Smooth muscle cell (in vitro differentiated cells): Measurements from ENCODE around the gene CYSTM1. TPM values are rescaled to one million over a fixed set of nuclear protein-coding genes. Genes with fewer than 3 reads are reported as not detected.

Experiments used
- DNase-seq: peaks from one replicate; lab custom pipeline; 2025; ENCODE audit not compliant: unreplicated experiment; lab: John Stamatoyannopoulos, UW
- H2AFZ ChIP-seq: fragments of 200-600 bp; sonication (generic); 2 replicates; pipeline ENCODE4 v1.6.0; 2016; ENCODE audit warnings: antibody characterized with exemption, low read depth, mild to moderate bottlenecking
- H3F3A ChIP-seq: fragments of 200-600 bp; sonication (generic); 2 replicates; pipeline ENCODE4 v1.6.0; 2017; ENCODE audit warnings: antibody characterized with exemption, low read depth
- H3K27ac ChIP-seq: fragments of 200-600 bp; sonication (generic); 2 replicates; pipeline ENCODE4 v1.5.1; 2016; ENCODE audit warnings: low read depth, mild to moderate bottlenecking
- H3K27me3 ChIP-seq: fragments of 200-600 bp; sonication (generic); 2 replicates; pipeline ENCODE4 v1.6.1; 2016; ENCODE audit warnings: low read depth, mild to moderate bottlenecking
- H3K36me3 ChIP-seq: fragments of 200-600 bp; sonication (generic); 2 replicates; pipeline ENCODE4 v1.5.1; 2016; ENCODE audit warnings: low read depth
- H3K4me1 ChIP-seq: fragments of 200-600 bp; sonication (generic); 2 replicates; pipeline ENCODE4 v1.5.1; 2016; ENCODE audit warnings: low read depth
- H3K4me2 ChIP-seq: fragments of 200-600 bp; sonication (generic); 2 replicates; pipeline ENCODE4 v1.6.0; 2016; ENCODE audit warnings: mild to moderate bottlenecking
- H3K4me3 ChIP-seq: fragments of 200-600 bp; sonication (generic); 2 replicates; pipeline ENCODE4 v1.5.1; 2016; ENCODE audit warnings: mild to moderate bottlenecking
- H3K79me2 ChIP-seq: fragments of 200-600 bp; sonication (generic); 2 replicates; pipeline ENCODE4 v1.6.0; 2016; ENCODE audit warnings: low read depth, mild to moderate bottlenecking
- H3K9ac ChIP-seq: fragments of 200-600 bp; sonication (generic); 2 replicates; pipeline ENCODE4 v1.6.0; 2016; ENCODE audit warnings: low read depth
- H3K9me3 ChIP-seq: fragments of 200-600 bp; sonication (generic); replicated peaks from 2 replicates; pipeline ENCODE4 v1.5.1; 2016; ENCODE audit warnings: low read depth
- H4K20me1 ChIP-seq: fragments of 200-600 bp; sonication (generic); 2 replicates; pipeline ENCODE4 v1.6.0; 2016; ENCODE audit warnings: low read depth
- WGBS: methylation state at CpG from one replicate; pipeline ENCODE4 v1.1.7; 2016; ENCODE audit warnings: low lambda C conversion rate; 5-methylcytosine and 5-hydroxymethylcytosine counted together
- polyA plus RNA-seq: library from polyadenylated mRNA; unstranded; fragments of >200 nt; fragmentation: Nextera tagmentation; extraction: Ambion mirVana; gene quantifications from 2 replicates; pipeline ENCODE4 v1.2.1, GENCODE V29; 2016
- total RNA-seq: library from RNA; depleted of rRNA; stranded (reverse); fragments of >200 nt; gene quantifications from 2 replicates; pipeline ENCODE4 v1.2.3, GENCODE V29; 2014
- TF ChIP-seq, protein P1 (sequence below): fragments of 200-600 bp; sonication (generic); IDR thresholded peaks from 2 replicates; pipeline ENCODE4 v1.5.1; 2017; ENCODE audit warnings: borderline replicate concordance, mild to moderate bottlenecking, antibody characterized with exemption; ENCODE audit not compliant: insufficient read depth, poor library complexity, severe bottlenecking

CYSTM1 gene
- total and polyA plus RNA-seq, 2 experiments from 2014 or later = 23.5 to 45.6 TPM

- Histone ChIP-seq H3K9ac (no peak overlapping the region), H3K79me2 (no peaks in the 10 kb centered on the region), H3K4me3 (no peak overlapping the region), H2AFZ (no peak overlapping the region), H4K20me1 (peaks cover 4% of the 10 kb centered on the region), H3K36me3 (no peaks in the 10 kb centered on the region), H3F3A (no peaks in the 10 kb centered on the region), H3K27ac (no peak overlapping the region), H3K4me1 (peaks cover 8% of the 10 kb centered on the region), H3K27me3 (no peaks in the 10 kb centered on the region), H3K9me3 (no peaks in the 10 kb centered on the region), H3K4me2 (no peak overlapping the region)
- DNase-seq = no peak
- 78% methylated on average over 5 of the region's 5 CpGs for WGBS
- TF ChIP-seq, protein P1, sequence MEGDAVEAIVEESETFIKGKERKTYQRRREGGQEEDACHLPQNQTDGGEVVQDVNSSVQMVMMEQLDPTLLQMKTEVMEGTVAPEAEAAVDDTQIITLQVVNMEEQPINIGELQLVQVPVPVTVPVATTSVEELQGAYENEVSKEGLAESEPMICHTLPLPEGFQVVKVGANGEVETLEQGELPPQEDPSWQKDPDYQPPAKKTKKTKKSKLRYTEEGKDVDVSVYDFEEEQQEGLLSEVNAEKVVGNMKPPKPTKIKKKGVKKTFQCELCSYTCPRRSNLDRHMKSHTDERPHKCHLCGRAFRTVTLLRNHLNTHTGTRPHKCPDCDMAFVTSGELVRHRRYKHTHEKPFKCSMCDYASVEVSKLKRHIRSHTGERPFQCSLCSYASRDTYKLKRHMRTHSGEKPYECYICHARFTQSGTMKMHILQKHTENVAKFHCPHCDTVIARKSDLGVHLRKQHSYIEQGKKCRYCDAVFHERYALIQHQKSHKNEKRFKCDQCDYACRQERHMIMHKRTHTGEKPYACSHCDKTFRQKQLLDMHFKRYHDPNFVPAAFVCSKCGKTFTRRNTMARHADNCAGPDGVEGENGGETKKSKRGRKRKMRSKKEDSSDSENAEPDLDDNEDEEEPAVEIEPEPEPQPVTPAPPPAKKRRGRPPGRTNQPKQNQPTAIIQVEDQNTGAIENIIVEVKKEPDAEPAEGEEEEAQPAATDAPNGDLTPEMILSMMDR = no peak
These were observed 64.5 kb downstream of the CYSTM1 start for GRCh38 chr5:140239461-140239860.

DNA sequence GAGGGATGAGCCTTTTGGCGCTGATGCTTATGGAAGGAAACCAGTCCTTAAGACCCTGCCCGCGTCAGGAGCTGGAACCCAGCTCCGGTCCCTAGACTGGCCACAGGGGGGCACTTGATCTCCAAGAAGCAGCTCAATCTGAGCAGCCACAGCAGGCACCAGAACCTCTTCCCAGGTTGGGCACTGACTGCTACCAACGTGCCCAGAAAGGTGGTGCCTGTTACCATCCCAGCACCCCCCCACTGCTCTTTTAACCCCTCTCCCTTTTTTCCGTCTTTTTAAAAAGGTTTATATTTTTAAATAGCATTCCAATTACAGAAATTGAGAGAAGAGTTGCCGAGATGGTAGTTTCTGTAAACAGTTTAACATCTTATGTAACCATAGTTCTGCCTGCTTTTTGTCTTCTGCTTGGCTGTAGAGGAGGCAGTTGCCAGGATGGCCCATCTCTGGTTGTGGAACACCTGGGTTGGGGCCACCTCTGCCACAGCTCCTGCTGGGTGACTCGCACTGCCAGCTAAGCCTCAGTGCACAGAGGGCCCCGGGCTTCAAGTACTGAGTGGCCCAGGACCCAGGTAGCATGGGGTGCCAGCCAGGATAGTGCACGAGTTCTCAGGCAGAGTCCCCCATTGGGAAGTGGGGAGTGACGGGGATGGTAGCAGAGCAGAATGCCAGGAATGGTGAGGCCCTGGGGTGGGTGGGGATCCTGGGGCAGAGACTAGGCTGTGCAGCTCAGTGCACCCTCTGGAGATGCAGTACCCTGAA lies 65.1 kb downstream of the CYSTM1 start:
- Histone ChIP-seq H3K27ac (no peak overlapping the region), H3K79me2 (no peaks in the 10 kb centered on the region), H4K20me1 (peaks cover 4% of the 10 kb centered on the region), H2AFZ (no peak overlapping the region), H3K36me3 (no peaks in the 10 kb centered on the region), H3K27me3 (no peaks in the 10 kb centered on the region), H3K4me2 (no peak overlapping the region), H3K4me1 (peaks cover 8% of the 10 kb centered on the region), H3K9me3 (no peaks in the 10 kb centered on the region), H3K4me3 (no peak overlapping the region), H3F3A (peaks cover 1% of the 10 kb centered on the region), H3K9ac (no peak overlapping the region)
- no peak for DNase-seq
- WGBS = 41% methylated on average over 11 of the region's 11 CpGs
- TF ChIP-seq, protein P1 = peak; percentile 67

GRCh38 chr5:140240987-140241706 lies 66.2 kb downstream of the CYSTM1 start:
- peaks cover 8% of the 10 kb centered on the region for H4K20me1 ChIP-seq
- peak; percentile 56 for DNase-seq
- H3K9me3 ChIP-seq = no peaks in the 10 kb centered on the region
- no peak overlapping the region for H2AFZ ChIP-seq
- H3K27me3 ChIP-seq = no peaks in the 10 kb centered on the region
- H3K36me3 ChIP-seq = no peaks in the 10 kb centered on the region
- peaks cover 11% of the 10 kb centered on the region for H3F3A ChIP-seq
- 61% methylated on average over 9 of the region's 9 CpGs for WGBS
- H3K27ac ChIP-seq = no peak overlapping the region
- H3K9ac ChIP-seq = no peak overlapping the region
- H3K4me1 ChIP-seq = peaks cover 15% of the 10 kb centered on the region
- H3K4me2 ChIP-seq = no peak overlapping the region
- no peak overlapping the region for H3K4me3 ChIP-seq
- H3K79me2 ChIP-seq = no peaks in the 10 kb centered on the region
- TF ChIP-seq, protein P1 = no peak
